Bronchial epithelial cell (primary cell): ENCODE measurements around the gene POLR3H. TPM values are rescaled to one million over a fixed set of nuclear protein-coding genes. Genes with fewer than 3 reads are reported as not detected.
"Not testable (repeated sequence)": the region's sequence is repeated elsewhere in the genome, so short reads cannot be mapped to it uniquely, and the experiment has no call there.

ENCODE experiments used
- DNase-seq: peaks from one replicate; pipeline ENCODE4 v3.0.0-alpha.2; 2010; ENCODE audit warnings: low read depth
- FAIRE-seq: peaks from 2 replicates; lab custom pipeline; 2011; peaks lifted over from hg19 to GRCh38; lab: Jason Lieb, UNC
- H3K27me3 ChIP-seq: 2 replicates; pipeline ENCODE4 v1.5.1; 2011; ENCODE audit warnings: low read length; ENCODE audit not compliant: control insufficient read depth, insufficient read depth
- H3K36me3 ChIP-seq: 2 replicates; pipeline ENCODE4 v1.5.1; 2011; ENCODE audit warnings: low read length; ENCODE audit not compliant: control insufficient read depth, insufficient read depth
- H3K4me3 ChIP-seq: 2 replicates; pipeline ENCODE4 v1.5.1; 2011; ENCODE audit warnings: mild to moderate bottlenecking, low read depth, low read length, control low read depth
- total RNA-seq: library from RNA; depleted of rRNA; stranded (reverse); fragments of >200 nt; gene quantifications from 2 replicates; pipeline ENCODE4 v1.2.1, GENCODE V29; 2014
- TF ChIP-seq, protein P1 (sequence below): IDR thresholded peaks from 2 replicates; pipeline ENCODE4 v1.5.1; 2011; ENCODE audit warnings: mild to moderate bottlenecking, moderate library complexity, low read length, control low read depth, inconsistent platforms; ENCODE audit not compliant: insufficient read depth, severe bottlenecking

The POLR3H gene, protein sequence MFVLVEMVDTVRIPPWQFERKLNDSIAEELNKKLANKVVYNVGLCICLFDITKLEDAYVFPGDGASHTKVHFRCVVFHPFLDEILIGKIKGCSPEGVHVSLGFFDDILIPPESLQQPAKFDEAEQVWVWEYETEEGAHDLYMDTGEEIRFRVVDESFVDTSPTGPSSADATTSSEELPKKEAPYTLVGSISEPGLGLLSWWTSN
- 14.3 and 28.2 TPM in 2 replicates for total RNA-seq

DNA sequence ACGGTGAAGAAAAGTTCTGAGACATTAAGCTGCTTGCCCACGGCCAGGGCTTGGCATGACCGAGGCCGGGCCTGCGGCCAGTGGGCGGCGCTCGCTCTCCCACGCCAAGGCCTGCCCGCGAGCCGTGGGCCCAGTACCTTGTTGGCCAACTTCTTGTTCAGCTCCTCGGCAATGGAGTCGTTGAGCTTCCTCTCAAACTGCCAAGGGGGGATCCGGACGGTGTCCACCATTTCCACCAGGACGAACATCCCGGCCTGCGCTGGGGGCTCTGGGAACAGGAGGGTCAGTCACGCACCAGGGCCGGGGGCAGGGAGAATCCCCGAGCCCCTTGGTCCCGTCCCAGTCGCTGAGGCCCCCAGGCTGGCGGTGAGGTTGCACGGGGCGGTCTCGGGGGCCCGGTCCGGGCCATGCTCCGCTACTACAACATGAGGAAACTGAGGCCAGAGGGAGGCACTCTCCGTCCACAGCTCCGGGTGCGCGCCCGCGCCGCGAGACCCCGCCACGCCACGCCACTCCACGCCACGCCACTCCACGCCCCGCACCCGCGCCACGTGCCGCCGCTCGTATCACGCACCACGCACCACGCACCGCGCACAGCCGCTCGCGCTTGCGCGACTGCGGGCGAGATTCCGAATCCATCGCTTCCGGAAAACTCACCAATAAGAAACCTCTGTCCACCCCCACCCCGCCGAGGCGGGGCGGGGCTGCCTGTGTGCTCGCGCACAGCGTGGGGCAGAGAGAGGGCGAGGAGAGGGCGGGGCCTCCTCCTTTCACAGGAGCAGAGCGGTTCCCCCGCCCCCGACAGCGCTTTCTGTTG lies at the start of gene POLR3H:
Gene POLR3H (minus strand): TSS at position 617 of the 817 bp plus-strand sequence. CDS start 369 bp downstream, at position 248.
- DNase-seq = peak; percentile 93
- TF ChIP-seq, protein P1, sequence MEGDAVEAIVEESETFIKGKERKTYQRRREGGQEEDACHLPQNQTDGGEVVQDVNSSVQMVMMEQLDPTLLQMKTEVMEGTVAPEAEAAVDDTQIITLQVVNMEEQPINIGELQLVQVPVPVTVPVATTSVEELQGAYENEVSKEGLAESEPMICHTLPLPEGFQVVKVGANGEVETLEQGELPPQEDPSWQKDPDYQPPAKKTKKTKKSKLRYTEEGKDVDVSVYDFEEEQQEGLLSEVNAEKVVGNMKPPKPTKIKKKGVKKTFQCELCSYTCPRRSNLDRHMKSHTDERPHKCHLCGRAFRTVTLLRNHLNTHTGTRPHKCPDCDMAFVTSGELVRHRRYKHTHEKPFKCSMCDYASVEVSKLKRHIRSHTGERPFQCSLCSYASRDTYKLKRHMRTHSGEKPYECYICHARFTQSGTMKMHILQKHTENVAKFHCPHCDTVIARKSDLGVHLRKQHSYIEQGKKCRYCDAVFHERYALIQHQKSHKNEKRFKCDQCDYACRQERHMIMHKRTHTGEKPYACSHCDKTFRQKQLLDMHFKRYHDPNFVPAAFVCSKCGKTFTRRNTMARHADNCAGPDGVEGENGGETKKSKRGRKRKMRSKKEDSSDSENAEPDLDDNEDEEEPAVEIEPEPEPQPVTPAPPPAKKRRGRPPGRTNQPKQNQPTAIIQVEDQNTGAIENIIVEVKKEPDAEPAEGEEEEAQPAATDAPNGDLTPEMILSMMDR = peak; percentile 79
- no peak for FAIRE-seq
- Histone ChIP-seq H3K36me3 (peaks cover 8% of the 10 kb centered on the region), H3K27me3 (no peaks in the 10 kb centered on the region), H3K4me3 (peak within 1 kb of the TSS; percentile 94)

DNA sequence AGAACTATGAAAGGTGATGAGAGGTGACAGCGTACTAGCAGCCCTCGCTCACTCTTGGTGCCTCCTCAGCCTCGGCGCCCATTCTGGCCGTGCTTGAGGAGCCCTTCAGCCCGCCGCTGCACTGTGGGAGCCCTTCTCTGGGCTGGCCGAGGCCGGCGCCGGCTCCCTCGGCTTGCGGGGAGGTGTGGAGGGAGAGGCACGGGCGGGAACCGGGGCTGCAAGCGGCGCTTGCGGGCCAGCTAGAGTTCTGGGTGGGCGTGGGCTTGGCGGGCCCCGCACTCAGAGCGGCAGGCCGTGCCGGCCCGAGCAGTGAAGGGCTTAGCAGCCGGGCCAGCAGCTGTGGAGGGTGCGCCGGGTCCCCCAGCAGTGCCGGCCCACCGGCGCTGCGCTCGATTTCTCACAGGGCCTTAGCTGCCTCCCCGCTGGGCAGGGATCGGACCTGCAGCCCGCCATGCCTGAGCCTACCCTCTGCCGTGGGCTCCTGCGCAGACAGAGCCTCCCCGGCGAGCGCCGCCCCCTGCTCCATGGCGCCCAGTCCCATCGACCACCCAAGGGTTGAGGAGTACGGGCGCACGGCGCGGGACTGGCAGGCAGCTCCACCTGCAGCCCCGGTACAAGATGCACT lies 49.2 kb upstream of the POLR3H start:
- not testable (repeated sequence) for FAIRE-seq, H3K36me3 ChIP-seq, DNase-seq, H3K27me3 ChIP-seq, H3K4me3 ChIP-seq

DNA sequence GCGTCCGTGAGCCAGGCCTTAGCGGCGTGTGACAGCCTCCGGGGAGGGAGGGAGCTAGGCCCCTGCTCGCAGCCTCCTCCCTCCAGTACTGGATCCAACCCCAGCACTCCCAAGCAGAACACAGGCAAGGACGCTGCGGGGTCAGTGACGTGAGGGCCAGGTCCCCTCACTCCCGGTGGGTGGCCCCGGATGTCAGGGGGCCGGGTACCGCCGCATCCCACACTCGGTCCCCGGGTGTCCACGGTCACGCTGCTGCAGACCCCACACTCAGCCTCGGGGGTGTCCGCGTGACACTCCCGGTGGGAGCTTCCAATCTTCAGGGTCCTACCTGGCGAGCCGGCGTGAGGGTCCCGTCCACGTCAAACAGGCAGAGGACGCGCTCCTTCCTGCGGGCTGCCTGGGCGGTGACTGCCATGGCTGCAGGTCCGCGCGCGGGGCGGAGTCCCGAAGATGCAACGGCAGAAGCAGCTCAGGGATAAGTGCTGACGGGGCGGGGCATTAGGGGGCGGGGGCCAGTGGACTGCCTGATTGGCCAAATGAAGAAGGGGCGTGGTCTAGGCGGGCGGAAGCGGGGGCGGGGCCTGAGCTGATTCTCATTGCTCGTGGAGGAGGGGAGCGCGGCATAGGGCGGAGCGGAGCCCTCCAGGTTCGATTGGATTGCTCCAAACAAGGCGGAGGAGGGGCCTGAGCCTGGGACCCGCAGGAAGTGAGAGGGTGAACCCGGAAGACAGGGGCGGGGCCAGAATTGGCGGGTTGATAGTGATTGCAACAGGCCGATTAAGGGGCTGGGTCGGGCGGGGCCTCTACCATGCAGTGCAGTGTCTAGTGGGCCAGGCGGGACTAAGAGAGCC lies 45.3 kb upstream of the POLR3H start, which contains the start of gene PMM1:
Gene PMM1 (minus strand): TSS at position 450 of the 851 bp plus-strand sequence. CDS start 35 bp downstream, at position 415.
- FAIRE-seq (no peak), DNase-seq (peak; percentile 97)
- Histone ChIP-seq H3K4me3 (peak within 1 kb of the TSS; percentile 100), H3K27me3 (no peaks in the 10 kb centered on the region), H3K36me3 (peaks cover 7% of the 10 kb centered on the region)
- TF ChIP-seq, protein P1 = no peak

DNA sequence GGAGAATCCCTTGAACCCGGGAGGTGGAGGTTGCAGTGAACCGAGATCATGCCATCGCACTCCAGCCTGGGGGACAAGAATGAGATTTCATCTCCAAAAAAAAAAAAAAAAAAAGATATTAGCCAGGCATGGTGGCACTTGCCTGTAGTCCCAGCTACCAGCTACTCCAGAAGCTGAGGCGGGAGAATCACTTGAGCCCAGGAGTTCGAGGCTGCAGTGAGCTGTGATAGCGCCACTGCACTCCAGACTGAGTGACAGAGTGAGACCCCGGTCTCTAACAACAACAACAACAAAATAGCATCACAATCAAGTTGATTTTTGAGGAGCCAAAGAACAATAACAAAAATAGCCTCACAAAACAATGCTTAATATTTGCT lies 43.1 kb upstream of the POLR3H start:
- H3K27me3 ChIP-seq = no peaks in the 10 kb centered on the region
- no peak for FAIRE-seq
- TF ChIP-seq, protein P1 = no peak
- H3K36me3 ChIP-seq = peaks cover 16% of the 10 kb centered on the region
- no peak for DNase-seq
- H3K4me3 ChIP-seq = no peak overlapping the region

DNA sequence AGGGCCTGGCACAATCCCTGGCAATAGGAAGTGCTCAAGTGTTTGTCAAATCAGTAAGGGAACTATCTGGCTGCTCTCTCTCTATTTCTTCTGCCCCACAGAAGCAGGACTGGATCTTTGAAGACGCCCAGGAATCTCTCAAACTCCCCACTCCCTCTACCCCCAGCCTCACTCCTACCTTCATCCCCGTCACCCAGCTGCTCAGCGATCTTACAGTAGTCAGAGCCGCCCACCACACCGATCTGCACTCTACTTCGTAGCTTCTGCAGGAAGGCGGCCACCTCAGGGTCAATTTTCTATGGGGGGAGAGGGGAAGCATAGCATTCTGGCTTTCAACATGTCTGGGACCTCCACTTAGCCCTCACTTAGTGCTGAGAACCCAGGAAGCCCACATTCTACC lies 41.6 kb upstream of the POLR3H start:
- no peaks in the 10 kb centered on the region for H3K27me3 ChIP-seq
- DNase-seq (no peak), FAIRE-seq (no peak)
- H3K36me3 ChIP-seq = peaks cover 16% of the 10 kb centered on the region
- no peak overlapping the region for H3K4me3 ChIP-seq
- TF ChIP-seq, protein P1 = no peak
